ENCODE results near the gene SMU1. TPM values are rescaled to one million over a fixed set of nuclear protein-coding genes. Genes with fewer than 3 reads are reported as not detected.

SMU1 gene
- total and polyA plus RNA-seq, 2 of the 13 experiments (the other 11 are each of a cell fraction or from before 2014, with no cell fraction given): 12.9 to 36.6 TPM

DNA sequence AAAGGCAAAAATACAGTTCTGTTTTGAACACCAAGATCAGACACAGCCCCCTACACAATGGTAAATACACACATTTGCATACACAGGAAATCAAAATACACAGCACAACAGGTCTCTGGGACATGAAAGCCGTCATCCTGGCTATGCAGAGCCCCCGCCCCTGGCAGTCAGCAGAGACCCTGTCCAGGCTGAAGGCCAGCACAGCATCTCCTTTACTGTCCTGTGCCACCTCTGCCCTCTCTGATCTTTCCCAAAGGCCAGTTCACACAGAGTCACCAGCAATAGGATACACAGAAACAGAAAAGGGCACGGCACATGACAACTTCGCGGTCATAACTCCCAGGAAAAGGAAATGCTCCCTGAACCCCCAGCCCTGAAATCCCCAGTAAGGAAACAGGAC lies 34.2 kb upstream of the SMU1 start:
- CTCF ChIA-PET (ENCODE audit: low intra/inter-chr PET ratio, low total read pairs): no interaction called here
- POLR2A ChIA-PET: no interaction called here
- no peak for FAIRE-seq

DNA sequence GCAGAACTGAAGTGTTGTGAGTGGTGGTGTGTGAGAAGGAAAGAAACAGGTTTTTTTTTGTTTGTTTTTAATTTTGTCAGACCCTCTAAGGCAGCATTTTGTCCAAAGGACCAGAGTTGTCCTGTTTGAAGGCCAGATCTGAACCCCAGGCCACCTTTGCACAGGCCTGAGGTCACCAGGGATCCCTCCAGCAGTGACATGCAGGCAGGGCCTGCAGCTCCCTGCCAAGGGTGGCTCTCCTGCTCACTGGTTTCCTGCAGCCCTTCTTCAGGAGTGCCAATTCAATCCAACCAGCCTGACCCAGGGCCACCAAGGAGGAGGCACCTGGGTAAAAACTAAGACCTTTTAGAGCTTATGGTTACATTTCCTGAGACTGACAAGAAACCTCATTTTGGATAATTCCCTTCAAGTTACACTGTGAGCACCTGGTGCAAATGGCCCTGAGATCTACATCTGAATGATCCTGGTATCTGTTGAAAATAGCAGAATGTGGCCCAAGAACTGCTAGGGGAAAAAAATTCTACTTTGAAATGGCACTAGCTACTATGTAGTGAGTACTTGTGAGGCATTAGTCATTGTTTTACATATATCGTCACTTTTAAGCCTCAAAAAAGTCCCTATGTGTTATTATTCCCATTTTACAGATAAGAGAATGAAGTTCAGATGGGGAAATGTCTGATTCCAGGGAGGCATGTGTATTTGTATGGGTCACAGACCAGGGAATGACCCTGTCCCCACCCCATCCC lies 33.5 kb upstream of the SMU1 start:
- in situ Hi-C loops (cut with HindIII; ENCODE audit: extremely low pct_ligation_motif_present, low pct_unique_long_range_greater_than_20kb): no loop called here
- no peaks in the 10 kb centered on the region for H3K9me3 ChIP-seq (ENCODE audit: low read length)
- H3K36me3 ChIP-seq (replicated peaks in 1 of 2; ENCODE audit: control insufficient read depth in 1 of 2, insufficient read depth in 2 of 2, low read length in 2 of 2): peaks cover 17 to 27% of the 10 kb centered on the region in 2 experiments
- no peaks in the 10 kb centered on the region for H3K79me2 ChIP-seq (ENCODE audit: insufficient read depth, low read length)
- 100% methylated on average over 1 of the region's 1 CpG for WGBS (ENCODE audit: low lambda C conversion rate)
- CTCF ChIA-PET (ENCODE audit: low intra/inter-chr PET ratio, low total read pairs): no interaction called here
- no peak for ATAC-seq
- no peak overlapping the region for H3K9ac ChIP-seq (ENCODE audit: insufficient read depth, low read depth, low read length)
- POLR2A ChIA-PET: no interaction called here
- intact Hi-C loops (cut with micrococcal nuclease; ENCODE audit: unreplicated experiment): no loop called here
- H3K27ac ChIP-seq (ENCODE audit: extremely low read length, insufficient read depth, low read length): no peak overlapping the region
- BruUV-seq (replicated peaks): no TSS peak
- H4K20me1 ChIP-seq (ENCODE audit: insufficient read depth, low read length): no peaks in the 10 kb centered on the region
- no peak overlapping the region for H3K4me2 ChIP-seq (ENCODE audit: low read depth, low read length)
- no peaks in the 10 kb centered on the region for H3K27me3 ChIP-seq (ENCODE audit: control insufficient read depth in 1 of 2, insufficient read depth in 2 of 2, low read length in 2 of 2)
- no peak for DNase-seq (ENCODE audit: low spot score)
- FAIRE-seq: no peak
- TF ChIP-seq RBM22 (optimal IDR thresholded peaks at IDR 0.05; ENCODE audit: low read length) (peak; percentile 56), REXO4 (CRISPR knock-in tag; IDR thresholded peaks at IDR 0.05; ENCODE audit: borderline replicate concordance) (no peak)
- peaks cover 12% of the 10 kb centered on the region; the same call in 1 of the 2 replicates for H3K4me1 ChIP-seq (ENCODE audit: insufficient read depth, low read length)
- no peak overlapping the region for H3K4me3 ChIP-seq (replicated peaks in 1 of 3; ENCODE audit: insufficient read depth in 1 of 3, low read depth in 2 of 3, low read length in 3 of 3)
- no peak overlapping the region for H2AFZ ChIP-seq (ENCODE audit: low read length)

More for the DNA sequence above, 34.2 kb upstream of the SMU1 start:
- peaks cover 12% of the 10 kb centered on the region; the same call in 1 of the 2 replicates for H3K4me1 ChIP-seq (ENCODE audit: insufficient read depth, low read length)
- no peak overlapping the region for H3K27ac ChIP-seq (ENCODE audit: extremely low read length, insufficient read depth, low read length)
- no peak overlapping the region for H3K4me3 ChIP-seq (replicated peaks in 1 of 3; ENCODE audit: insufficient read depth in 1 of 3, low read depth in 2 of 3, low read length in 3 of 3)
- no peaks in the 10 kb centered on the region for H3K27me3 ChIP-seq (ENCODE audit: control insufficient read depth in 1 of 2, insufficient read depth in 2 of 2, low read length in 2 of 2)
- H3K9ac ChIP-seq (ENCODE audit: insufficient read depth, low read depth, low read length): no peak overlapping the region
- no peaks in the 10 kb centered on the region for H3K79me2 ChIP-seq (ENCODE audit: insufficient read depth, low read length)
- intact Hi-C loops (cut with micrococcal nuclease; ENCODE audit: unreplicated experiment): no loop called here
- in situ Hi-C loops (cut with HindIII; ENCODE audit: extremely low pct_ligation_motif_present, low pct_unique_long_range_greater_than_20kb): no loop called here
- ATAC-seq (no peak), DNase-seq (ENCODE audit: low spot score) (no peak)
- no peak overlapping the region for H3K4me2 ChIP-seq (ENCODE audit: low read depth, low read length)
- H2AFZ ChIP-seq (ENCODE audit: low read length): no peak overlapping the region
- no peaks in the 10 kb centered on the region for H3K9me3 ChIP-seq (ENCODE audit: low read length)
- no peak for TF ChIP-seq ZMYM2 (CRISPR knock-in tag; IDR thresholded peaks at IDR 0.05)
- TF ChIP-seq ZNF768 (CRISPR knock-in tag; IDR thresholded peaks at IDR 0.05): 0 out of 2 replicates have a peak, but pooled peaks have one; percentile 24
- peaks cover 18 to 30% of the 10 kb centered on the region in 2 experiments for H3K36me3 ChIP-seq (replicated peaks in 1 of 2; ENCODE audit: control insufficient read depth in 1 of 2, insufficient read depth in 2 of 2, low read length in 2 of 2)
- no peaks in the 10 kb centered on the region for H4K20me1 ChIP-seq (ENCODE audit: insufficient read depth, low read length)
- no TSS peak for BruUV-seq (replicated peaks)
- 98% methylated on average over 5 of the region's 5 CpGs for WGBS (ENCODE audit: low lambda C conversion rate)
